GM12872 (cell line): Measurements from ENCODE around the gene SLC5A4.

Experiments used
- TF ChIP-seq, protein P1 (sequence below): IDR thresholded peaks from 3 replicates; pipeline ENCODE4 v1.5.1; 2011; ENCODE audit warnings: low read depth, mild to moderate bottlenecking, low read length, moderate library complexity; ENCODE audit not compliant: insufficient read depth

The SLC5A4 gene

DNA sequence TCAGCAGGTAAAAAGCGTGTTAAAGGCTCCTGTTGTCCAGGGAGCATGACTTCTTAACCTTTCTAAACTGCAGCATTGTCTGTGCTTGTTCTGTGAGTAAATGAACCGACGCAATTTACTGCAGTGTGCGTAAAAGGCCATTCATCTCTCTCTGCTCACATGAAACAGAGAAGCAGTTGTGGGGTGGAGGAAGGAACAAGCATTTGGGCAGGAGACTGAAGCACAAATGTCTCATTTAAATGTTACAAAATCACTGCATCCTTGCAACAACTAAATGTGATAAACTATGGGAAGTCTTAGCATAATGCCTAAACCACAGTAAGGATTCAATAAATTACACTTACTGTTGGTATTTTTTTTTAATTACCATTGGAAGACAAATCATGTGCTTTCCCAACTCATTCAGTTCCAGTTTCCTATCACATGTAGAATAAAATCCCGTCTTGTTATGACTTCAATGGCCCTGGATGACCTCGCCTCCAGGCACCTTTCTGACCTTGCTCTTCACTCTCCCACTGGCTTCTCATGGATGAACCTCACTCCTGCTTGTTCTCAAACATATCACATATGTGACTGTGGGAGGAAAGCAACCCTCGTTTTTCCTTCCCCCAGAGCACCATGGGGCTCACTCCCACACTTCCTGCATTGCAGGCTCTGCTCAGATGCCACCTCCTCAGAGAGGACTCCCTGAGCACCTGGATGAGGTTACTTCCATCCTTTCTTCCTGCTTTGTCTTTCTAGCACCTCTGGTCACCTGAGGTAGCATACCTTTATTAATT lies 28.6 kb downstream of the SLC5A4 start:
- TF ChIP-seq, protein P1, sequence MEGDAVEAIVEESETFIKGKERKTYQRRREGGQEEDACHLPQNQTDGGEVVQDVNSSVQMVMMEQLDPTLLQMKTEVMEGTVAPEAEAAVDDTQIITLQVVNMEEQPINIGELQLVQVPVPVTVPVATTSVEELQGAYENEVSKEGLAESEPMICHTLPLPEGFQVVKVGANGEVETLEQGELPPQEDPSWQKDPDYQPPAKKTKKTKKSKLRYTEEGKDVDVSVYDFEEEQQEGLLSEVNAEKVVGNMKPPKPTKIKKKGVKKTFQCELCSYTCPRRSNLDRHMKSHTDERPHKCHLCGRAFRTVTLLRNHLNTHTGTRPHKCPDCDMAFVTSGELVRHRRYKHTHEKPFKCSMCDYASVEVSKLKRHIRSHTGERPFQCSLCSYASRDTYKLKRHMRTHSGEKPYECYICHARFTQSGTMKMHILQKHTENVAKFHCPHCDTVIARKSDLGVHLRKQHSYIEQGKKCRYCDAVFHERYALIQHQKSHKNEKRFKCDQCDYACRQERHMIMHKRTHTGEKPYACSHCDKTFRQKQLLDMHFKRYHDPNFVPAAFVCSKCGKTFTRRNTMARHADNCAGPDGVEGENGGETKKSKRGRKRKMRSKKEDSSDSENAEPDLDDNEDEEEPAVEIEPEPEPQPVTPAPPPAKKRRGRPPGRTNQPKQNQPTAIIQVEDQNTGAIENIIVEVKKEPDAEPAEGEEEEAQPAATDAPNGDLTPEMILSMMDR: no peak

DNA sequence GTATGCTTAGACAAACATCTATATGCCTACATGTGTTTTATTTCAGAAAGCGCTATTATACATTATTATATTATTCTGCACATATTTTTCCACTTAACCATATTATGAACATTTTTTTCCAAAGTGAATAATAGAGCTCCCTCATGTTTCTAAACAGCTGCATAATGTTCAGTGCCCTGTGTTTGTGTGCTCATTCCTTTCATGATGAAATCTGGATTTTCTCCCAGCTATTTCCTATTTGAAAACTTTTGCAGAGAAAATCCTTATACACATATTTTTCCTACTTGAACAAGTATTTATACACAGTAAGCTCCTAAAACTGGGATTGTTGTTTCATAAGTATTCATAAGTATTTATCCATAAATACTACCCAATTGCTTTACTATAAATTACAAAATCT lies 32.2 kb downstream of the SLC5A4 start:
- TF ChIP-seq, protein P1: no peak

DNA sequence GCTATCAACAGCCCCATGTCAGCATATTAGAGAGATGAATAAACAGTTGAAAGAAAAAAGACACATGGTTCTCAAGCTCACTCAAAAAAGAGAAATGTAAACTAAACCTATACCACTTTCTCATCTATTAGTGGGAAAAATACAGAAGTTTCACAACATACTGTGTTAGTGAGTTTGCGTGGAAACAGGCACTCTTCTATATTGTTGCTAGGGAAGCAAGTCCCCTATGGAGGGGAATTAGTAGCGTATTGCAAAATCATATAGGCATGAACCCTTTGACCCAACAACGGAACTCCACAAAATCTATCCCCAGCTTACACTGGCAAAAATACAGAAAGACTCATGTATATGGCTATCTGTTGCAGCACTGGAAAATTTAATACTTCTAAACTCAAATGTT lies 36.1 kb downstream of the SLC5A4 start:
- TF ChIP-seq, protein P1: no peak

DNA sequence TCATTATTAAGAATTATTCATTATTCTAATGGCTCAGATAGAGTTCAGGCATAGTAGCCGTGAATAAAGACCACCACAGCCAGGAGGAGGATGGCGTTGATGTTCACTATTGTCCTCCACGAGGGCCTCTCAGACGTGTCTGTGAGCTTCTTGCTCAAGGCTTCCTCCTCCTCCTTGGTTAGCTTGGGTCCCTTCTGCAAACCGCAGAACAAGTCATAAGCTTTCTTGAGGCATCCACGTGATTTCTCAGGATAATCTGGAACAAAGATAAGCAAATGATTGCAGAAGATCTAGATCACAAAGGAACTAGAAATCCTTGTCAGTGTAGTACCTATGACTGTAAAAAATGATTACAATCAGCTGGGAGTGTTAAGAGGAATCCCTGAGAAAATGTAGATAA lies 36.7 kb downstream of the SLC5A4 start:
- TF ChIP-seq, protein P1: no peak

DNA sequence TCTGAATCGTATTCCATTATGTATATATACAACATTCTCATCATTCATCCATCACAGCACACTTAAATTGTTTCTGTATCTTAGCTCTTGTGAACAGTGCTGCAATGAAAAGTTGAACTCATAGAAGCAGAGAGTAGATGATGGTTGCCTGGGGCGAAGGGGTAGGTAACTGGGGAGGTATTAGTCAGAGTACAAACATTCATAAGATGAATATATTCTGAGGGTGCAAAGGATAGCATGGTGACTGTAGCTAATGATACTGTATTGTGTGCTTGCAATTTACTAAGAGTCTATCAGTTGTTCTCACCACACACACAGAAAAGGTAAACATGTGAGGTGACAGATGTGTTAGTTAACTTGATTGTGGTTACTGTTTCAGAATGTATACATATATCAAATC lies 37.7 kb downstream of the SLC5A4 start:
- TF ChIP-seq, protein P1: no peak

DNA sequence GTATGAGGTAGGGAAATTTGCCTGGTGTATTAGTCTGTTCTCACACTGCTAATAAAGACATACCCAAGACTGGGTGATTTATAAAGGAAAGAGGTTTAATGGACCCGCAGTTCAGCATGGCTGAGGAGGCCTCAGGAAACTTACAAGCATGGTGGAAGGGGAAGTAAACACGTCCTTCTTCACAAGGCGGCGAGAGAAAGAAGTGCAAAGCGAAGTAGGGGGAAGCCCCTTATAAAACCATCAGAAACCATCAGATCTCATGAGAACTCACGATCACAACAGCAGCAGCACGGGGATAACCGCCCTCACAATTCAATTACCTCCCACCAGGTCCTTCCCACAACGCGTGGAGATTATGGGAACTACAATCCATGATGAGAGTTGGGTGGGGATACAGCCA lies 38.2 kb downstream of the SLC5A4 start:
- TF ChIP-seq, protein P1: no peak

DNA sequence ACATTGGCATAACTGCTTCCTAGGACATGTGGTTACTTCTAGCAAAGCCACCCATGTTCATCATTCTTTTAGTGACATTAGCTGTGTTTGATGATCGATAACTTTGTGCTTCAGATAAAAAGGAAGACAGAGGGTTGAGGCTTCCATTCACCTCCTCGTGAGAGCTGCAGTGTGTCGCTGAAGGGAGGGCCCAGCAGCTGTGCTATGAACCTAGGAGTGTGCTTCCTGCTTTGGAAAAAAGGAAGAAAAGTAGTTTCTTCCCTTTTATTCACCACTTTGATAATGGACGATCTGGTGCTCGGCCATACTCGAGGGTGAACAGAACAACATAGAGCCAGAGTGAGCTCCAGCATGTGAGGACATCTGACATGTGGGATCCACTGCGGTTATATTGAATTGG lies 44.1 kb downstream of the SLC5A4 start:
- TF ChIP-seq, protein P1: no peak
